ENCODE measurements around the gene ENPP7. TPM values are rescaled to one million over a fixed set of nuclear protein-coding genes. Genes with fewer than 3 reads are reported as not detected.

Gene ENPP7
- total RNA-seq, 1 donor from 2014 or later: not detected

- no peak overlapping the region for H3K4me3 Mint-ChIP-seq (ENCODE audit: unreplicated experiment)
- no peak for DNase-seq (ENCODE audit: low spot score)
- TF ChIP-seq, protein P1, sequence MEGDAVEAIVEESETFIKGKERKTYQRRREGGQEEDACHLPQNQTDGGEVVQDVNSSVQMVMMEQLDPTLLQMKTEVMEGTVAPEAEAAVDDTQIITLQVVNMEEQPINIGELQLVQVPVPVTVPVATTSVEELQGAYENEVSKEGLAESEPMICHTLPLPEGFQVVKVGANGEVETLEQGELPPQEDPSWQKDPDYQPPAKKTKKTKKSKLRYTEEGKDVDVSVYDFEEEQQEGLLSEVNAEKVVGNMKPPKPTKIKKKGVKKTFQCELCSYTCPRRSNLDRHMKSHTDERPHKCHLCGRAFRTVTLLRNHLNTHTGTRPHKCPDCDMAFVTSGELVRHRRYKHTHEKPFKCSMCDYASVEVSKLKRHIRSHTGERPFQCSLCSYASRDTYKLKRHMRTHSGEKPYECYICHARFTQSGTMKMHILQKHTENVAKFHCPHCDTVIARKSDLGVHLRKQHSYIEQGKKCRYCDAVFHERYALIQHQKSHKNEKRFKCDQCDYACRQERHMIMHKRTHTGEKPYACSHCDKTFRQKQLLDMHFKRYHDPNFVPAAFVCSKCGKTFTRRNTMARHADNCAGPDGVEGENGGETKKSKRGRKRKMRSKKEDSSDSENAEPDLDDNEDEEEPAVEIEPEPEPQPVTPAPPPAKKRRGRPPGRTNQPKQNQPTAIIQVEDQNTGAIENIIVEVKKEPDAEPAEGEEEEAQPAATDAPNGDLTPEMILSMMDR (IDR thresholded peaks at IDR 0.05): no peak
- H3K9me3 Mint-ChIP-seq (ENCODE audit: low read depth): no peaks in the 10 kb centered on the region
- no peak overlapping the region for H3K27ac Mint-ChIP-seq (ENCODE audit: unreplicated experiment)
- H3K27me3 Mint-ChIP-seq (ENCODE audit: low read depth): peaks cover 21% of the 10 kb centered on the region
- no peaks in the 10 kb centered on the region for H3K36me3 Mint-ChIP-seq (ENCODE audit: low read depth)
- H3K4me1 Mint-ChIP-seq (ENCODE audit: low read depth): peaks cover 3% of the 10 kb centered on the region
Observed at GRCh38 chr17:79704691-79705090, 26.1 kb upstream of the ENPP7 start.

DNA sequence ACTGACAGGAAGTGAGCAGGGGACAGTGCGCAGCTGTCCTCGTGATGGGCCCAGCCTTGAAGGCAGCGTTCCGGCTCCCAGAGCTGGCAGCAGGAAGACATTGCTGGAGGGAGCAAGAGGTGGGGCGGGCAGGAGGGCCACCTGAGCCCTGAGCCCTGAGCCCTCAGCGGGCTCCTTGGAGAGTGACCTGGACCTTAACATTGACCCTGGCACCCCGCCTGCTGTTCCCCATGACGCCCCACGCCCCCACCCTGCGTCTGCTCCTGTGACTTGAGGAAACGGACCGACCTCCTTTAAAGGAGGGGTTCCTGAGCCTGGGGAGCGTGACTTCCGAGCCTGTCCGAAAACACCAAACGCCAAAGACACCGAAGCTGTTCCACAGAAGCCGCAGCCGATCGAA is 25.1 kb upstream of the ENPP7 start:
- DNase-seq (ENCODE audit: low spot score): no peak
- no peaks in the 10 kb centered on the region for H3K9me3 Mint-ChIP-seq (ENCODE audit: low read depth)
- H3K27ac Mint-ChIP-seq (ENCODE audit: unreplicated experiment): no peak overlapping the region
- no peaks in the 10 kb centered on the region for H3K36me3 Mint-ChIP-seq (ENCODE audit: low read depth)
- no peak overlapping the region for H3K4me3 Mint-ChIP-seq (ENCODE audit: unreplicated experiment)
- H3K4me1 Mint-ChIP-seq (ENCODE audit: low read depth): peaks cover 3% of the 10 kb centered on the region
- TF ChIP-seq, protein P1 (IDR thresholded peaks at IDR 0.05): no peak
- H3K27me3 Mint-ChIP-seq (ENCODE audit: low read depth): peaks cover 19% of the 10 kb centered on the region

- Mint-ChIP-seq H3K27ac (ENCODE audit: unreplicated experiment) (no peak overlapping the region), H3K4me1 (ENCODE audit: low read depth) (peaks cover 3% of the 10 kb centered on the region), H3K9me3 (ENCODE audit: low read depth) (no peaks in the 10 kb centered on the region), H3K4me3 (ENCODE audit: unreplicated experiment) (no peak overlapping the region), H3K36me3 (ENCODE audit: low read depth) (no peaks in the 10 kb centered on the region), H3K27me3 (ENCODE audit: low read depth) (peaks cover 23% of the 10 kb centered on the region)
- DNase-seq (ENCODE audit: low spot score): no peak
- TF ChIP-seq, protein P1 (IDR thresholded peaks at IDR 0.05): no peak
Observed at GRCh38 chr17:79706931-79707850, 23.6 kb upstream of the ENPP7 start.

DNA sequence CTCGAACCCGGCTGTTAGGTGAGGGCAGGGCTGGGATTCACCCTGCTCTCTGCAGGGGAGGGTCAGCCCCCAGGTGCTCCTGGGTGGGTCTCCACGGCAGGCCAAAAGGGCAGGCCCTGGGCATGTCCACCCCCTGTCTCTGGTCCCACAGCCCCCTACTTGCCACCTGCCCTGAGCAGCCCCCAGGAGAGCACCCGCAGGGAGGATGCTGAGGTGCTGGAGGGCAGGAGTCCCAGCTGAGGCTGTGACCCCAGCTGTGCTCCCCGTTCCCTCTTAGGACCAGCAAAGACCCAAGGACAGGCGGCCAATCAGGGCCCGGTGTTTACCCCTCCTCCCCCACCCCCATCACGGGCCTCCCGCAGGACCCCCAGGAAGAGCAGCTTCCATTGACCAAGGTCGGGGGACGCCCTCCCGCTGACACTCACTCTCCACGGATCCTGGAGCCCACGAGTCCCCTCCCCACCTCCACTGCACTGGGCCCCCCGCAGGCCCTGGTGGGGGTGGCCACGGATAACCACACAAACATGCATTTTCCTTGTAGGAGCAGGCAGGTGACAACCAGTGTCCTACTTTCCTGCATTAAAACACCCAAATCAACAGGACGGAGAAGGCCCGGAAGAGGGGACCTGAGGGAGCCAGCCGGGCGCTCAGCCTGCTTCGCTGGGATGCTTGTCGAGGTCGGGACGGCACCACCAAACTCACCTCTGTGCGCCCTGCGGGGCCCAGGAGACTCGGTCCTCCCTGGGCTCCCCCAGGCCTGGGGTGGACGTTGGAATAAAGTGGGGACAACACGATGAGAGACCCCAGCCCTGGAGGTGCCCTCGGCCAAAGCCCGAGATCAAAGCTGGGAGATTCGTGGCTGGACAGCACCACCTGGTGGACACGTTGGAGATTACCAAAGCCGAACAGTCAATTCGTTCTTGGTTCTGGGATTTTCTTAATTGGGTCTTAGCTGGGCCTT is 22.5 kb upstream of the ENPP7 start:
- Mint-ChIP-seq H3K4me1 (ENCODE audit: low read depth) (peaks cover 3% of the 10 kb centered on the region), H3K4me3 (ENCODE audit: unreplicated experiment) (no peak overlapping the region), H3K36me3 (ENCODE audit: low read depth) (no peaks in the 10 kb centered on the region), H3K9me3 (ENCODE audit: low read depth) (no peaks in the 10 kb centered on the region), H3K27me3 (ENCODE audit: low read depth) (peaks cover 21% of the 10 kb centered on the region), H3K27ac (ENCODE audit: unreplicated experiment) (no peak overlapping the region)
- TF ChIP-seq, protein P1 (IDR thresholded peaks at IDR 0.05): peak; percentile 91
- no peak for DNase-seq (ENCODE audit: low spot score)

GRCh38 chr17:79711715-79712305 is 18.9 kb upstream of the ENPP7 start:
- H3K36me3 Mint-ChIP-seq (ENCODE audit: low read depth): no peaks in the 10 kb centered on the region
- peaks cover 16% of the 10 kb centered on the region for H3K27me3 Mint-ChIP-seq (ENCODE audit: low read depth)
- H3K27ac Mint-ChIP-seq (ENCODE audit: unreplicated experiment): no peak overlapping the region
- H3K9me3 Mint-ChIP-seq (ENCODE audit: low read depth): no peaks in the 10 kb centered on the region
- H3K4me3 Mint-ChIP-seq (ENCODE audit: unreplicated experiment): no peak overlapping the region
- H3K4me1 Mint-ChIP-seq (ENCODE audit: low read depth): peaks cover 3% of the 10 kb centered on the region
- DNase-seq (ENCODE audit: low spot score): no peak
- TF ChIP-seq, protein P1 (IDR thresholded peaks at IDR 0.05): no peak

All from chondrocyte (in vitro differentiated cells).